GM23338 (cell line): ENCODE data around the gene SMYD3.

Experiments used
- CREB1 ChIP-seq: fragments of 250-450 bp; sonication (Bioruptor Pico); IDR thresholded peaks from 2 replicates; pipeline ENCODE4 v1.5.0; 2020; ENCODE audit warnings: low read depth, mild to moderate bottlenecking, moderate library complexity
- EZH2 ChIP-seq: fragments of 200-600 bp; sonication (generic); IDR thresholded peaks from one replicate; pipeline ENCODE4 v1.8.0; 2017; ENCODE audit warnings: antibody characterized with exemption, mild to moderate bottlenecking, low read depth; ENCODE audit not compliant: unreplicated experiment
- EZH2phosphoT487 ChIP-seq: fragments of 200-600 bp; sonication (generic); IDR thresholded peaks from one replicate; pipeline ENCODE4 v1.8.1; 2018; ENCODE audit warnings: antibody characterized with exemption; ENCODE audit not compliant: unreplicated experiment
- JUNB ChIP-seq: IDR thresholded peaks from one replicate; pipeline ENCODE4 v1.6.1; 2016; ENCODE audit warnings: antibody characterized with exemption; ENCODE audit not compliant: unreplicated experiment
- NANOG ChIP-seq: IDR thresholded peaks from 2 replicates; pipeline ENCODE4 v1.6.1; 2016; ENCODE audit warnings: antibody characterized with exemption, borderline replicate concordance
- POLR2AphosphoS5 ChIP-seq: IDR thresholded peaks from 2 replicates; pipeline ENCODE4 v1.6.1; 2016; ENCODE audit warnings: antibody characterized with exemption, low read depth
- STAT1 ChIP-seq: IDR thresholded peaks from one replicate; pipeline ENCODE4 v1.6.1; 2016; ENCODE audit warnings: antibody characterized with exemption; ENCODE audit not compliant: unreplicated experiment
- TF ChIP-seq, protein P1 (sequence below), 2 experiments: fragments of 200-600 bp in 1 of 2; sonication (generic) in 1 of 2; conservative IDR thresholded peaks; 2 replicates each; pipeline versions ENCODE4 v1.5.1 to v1.6.1; 2016 to 2017; ENCODE audit warnings: antibody characterized with exemption in 2 of 2, low read depth in 2 of 2, mild to moderate bottlenecking in 2 of 2, moderate library complexity in 1 of 2
- TF ChIP-seq, protein P2 (sequence below): IDR thresholded peaks from one replicate; pipeline ENCODE4 v1.6.1; 2018; ENCODE audit warnings: antibody characterized with exemption; ENCODE audit not compliant: unreplicated experiment
- TF ChIP-seq, protein P3 (sequence below): IDR thresholded peaks from 2 replicates; pipeline ENCODE4 v1.6.1; 2016; ENCODE audit warnings: antibody characterized with exemption

DNA sequence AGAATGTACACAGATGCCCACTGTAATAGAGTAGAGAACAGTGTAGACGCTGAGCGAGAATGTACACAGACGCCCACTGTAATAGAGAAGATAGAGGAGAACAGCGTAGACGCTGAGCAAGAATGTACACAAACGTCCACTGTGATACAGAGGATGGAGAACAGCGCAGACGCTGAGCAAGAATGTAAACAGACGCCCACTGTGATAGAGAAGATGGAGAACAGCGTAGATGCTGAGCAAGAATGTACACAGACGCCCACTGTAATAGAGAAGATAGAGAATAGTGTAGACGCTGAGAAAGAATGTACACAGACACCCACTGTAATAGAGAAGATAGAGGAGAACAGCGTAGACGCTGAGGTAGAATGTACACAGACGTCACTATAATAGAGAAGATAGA lies 306.9 kb downstream of the SMYD3 start:
- TF ChIP-seq, protein P1, sequence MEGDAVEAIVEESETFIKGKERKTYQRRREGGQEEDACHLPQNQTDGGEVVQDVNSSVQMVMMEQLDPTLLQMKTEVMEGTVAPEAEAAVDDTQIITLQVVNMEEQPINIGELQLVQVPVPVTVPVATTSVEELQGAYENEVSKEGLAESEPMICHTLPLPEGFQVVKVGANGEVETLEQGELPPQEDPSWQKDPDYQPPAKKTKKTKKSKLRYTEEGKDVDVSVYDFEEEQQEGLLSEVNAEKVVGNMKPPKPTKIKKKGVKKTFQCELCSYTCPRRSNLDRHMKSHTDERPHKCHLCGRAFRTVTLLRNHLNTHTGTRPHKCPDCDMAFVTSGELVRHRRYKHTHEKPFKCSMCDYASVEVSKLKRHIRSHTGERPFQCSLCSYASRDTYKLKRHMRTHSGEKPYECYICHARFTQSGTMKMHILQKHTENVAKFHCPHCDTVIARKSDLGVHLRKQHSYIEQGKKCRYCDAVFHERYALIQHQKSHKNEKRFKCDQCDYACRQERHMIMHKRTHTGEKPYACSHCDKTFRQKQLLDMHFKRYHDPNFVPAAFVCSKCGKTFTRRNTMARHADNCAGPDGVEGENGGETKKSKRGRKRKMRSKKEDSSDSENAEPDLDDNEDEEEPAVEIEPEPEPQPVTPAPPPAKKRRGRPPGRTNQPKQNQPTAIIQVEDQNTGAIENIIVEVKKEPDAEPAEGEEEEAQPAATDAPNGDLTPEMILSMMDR (conservative IDR thresholded peaks at IDR 0.05; ENCODE audit: low read depth in 2 of 2): no peak
- no peak for TF ChIP-seq POLR2AphosphoS5
- TF ChIP-seq EZH2: no peak
- no peak for TF ChIP-seq CREB1 (CRISPR knock-in tag)
- TF ChIP-seq, protein P2, sequence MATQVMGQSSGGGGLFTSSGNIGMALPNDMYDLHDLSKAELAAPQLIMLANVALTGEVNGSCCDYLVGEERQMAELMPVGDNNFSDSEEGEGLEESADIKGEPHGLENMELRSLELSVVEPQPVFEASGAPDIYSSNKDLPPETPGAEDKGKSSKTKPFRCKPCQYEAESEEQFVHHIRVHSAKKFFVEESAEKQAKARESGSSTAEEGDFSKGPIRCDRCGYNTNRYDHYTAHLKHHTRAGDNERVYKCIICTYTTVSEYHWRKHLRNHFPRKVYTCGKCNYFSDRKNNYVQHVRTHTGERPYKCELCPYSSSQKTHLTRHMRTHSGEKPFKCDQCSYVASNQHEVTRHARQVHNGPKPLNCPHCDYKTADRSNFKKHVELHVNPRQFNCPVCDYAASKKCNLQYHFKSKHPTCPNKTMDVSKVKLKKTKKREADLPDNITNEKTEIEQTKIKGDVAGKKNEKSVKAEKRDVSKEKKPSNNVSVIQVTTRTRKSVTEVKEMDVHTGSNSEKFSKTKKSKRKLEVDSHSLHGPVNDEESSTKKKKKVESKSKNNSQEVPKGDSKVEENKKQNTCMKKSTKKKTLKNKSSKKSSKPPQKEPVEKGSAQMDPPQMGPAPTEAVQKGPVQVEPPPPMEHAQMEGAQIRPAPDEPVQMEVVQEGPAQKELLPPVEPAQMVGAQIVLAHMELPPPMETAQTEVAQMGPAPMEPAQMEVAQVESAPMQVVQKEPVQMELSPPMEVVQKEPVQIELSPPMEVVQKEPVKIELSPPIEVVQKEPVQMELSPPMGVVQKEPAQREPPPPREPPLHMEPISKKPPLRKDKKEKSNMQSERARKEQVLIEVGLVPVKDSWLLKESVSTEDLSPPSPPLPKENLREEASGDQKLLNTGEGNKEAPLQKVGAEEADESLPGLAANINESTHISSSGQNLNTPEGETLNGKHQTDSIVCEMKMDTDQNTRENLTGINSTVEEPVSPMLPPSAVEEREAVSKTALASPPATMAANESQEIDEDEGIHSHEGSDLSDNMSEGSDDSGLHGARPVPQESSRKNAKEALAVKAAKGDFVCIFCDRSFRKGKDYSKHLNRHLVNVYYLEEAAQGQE: no peak
- no peak for TF ChIP-seq EZH2phosphoT487
- TF ChIP-seq JUNB: no peak
- TF ChIP-seq, protein P3, sequence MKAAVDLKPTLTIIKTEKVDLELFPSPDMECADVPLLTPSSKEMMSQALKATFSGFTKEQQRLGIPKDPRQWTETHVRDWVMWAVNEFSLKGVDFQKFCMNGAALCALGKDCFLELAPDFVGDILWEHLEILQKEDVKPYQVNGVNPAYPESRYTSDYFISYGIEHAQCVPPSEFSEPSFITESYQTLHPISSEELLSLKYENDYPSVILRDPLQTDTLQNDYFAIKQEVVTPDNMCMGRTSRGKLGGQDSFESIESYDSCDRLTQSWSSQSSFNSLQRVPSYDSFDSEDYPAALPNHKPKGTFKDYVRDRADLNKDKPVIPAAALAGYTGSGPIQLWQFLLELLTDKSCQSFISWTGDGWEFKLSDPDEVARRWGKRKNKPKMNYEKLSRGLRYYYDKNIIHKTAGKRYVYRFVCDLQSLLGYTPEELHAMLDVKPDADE: no peak
- no peak for TF ChIP-seq NANOG
- TF ChIP-seq STAT1: no peak
